ENCODE measurements around the gene PGAM5.

Gene PGAM5

DNA sequence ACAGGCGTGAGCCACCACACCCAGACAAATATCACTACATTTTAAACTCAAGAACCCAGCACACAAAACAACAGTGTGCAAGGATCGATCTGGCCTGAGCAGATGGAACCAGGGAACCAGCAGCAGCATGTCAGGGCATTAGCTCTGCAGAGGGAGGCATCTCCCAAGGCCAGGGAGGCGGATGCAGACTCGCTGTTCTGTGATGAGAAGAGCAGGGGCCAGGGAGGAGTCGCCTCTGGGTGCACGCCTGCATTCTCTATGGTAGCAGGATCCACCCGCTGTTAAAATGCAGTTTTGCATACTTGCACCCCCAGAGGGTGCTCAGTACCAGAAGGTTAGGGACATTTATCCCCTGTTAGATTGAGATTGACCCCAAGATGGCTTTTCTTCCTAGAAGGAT is 17.9 kb downstream of the PGAM5 start:
- TF ChIP-seq, protein P1, sequence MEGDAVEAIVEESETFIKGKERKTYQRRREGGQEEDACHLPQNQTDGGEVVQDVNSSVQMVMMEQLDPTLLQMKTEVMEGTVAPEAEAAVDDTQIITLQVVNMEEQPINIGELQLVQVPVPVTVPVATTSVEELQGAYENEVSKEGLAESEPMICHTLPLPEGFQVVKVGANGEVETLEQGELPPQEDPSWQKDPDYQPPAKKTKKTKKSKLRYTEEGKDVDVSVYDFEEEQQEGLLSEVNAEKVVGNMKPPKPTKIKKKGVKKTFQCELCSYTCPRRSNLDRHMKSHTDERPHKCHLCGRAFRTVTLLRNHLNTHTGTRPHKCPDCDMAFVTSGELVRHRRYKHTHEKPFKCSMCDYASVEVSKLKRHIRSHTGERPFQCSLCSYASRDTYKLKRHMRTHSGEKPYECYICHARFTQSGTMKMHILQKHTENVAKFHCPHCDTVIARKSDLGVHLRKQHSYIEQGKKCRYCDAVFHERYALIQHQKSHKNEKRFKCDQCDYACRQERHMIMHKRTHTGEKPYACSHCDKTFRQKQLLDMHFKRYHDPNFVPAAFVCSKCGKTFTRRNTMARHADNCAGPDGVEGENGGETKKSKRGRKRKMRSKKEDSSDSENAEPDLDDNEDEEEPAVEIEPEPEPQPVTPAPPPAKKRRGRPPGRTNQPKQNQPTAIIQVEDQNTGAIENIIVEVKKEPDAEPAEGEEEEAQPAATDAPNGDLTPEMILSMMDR (IDR thresholded peaks at IDR 0.05), result no peak
- TF ChIP-seq ZFX (IDR thresholded peaks at IDR 0.05; ENCODE audit: borderline replicate concordance), result no peak
- H3K27ac ChIP-seq, result 0 out of 2 replicates have a peak overlapping the region, but pooled peaks have one; percentile 5

DNA sequence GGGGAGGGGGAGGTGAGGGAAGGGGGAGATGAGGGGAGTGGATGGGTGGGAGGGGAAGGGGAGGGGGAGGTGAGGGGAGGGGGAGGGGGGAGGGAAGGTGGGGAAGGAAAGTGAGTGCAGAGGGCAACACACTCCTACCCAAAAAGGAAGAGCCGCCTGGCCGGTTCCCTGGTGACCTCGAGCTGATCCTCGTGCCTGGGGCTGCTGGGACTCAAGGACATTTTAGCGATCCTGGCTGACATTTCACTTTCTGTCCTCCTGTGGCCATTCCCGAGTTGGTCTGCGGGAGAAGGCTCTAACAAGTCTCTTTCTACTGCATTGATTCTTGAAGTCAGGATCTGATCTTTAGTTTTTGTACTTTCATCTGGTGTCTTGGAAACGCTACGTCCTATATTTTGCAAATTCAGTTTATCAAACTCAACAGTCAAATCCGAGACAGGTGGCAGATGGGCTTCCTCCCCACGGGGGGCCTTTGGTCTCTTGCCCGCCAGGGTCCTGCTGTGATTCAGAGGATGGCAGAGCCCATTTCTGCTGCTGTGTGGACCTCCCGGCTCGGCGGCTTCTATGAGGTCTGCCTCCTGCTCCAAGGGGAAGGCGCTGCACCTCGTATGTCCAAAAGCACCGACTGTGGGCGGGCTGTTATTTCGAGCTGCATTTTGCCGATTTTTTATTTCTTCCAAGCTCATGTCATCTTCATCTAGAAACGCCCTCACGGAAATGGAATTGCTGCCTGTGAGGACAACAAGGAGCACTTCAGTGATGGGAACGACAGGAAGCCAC is 19.1 kb downstream of the PGAM5 start:
- no peak overlapping the region for H3K27ac ChIP-seq
- no peak for TF ChIP-seq ZFX (IDR thresholded peaks at IDR 0.05; ENCODE audit: borderline replicate concordance)
- TF ChIP-seq, protein P1 (IDR thresholded peaks at IDR 0.05), result no peak

DNA sequence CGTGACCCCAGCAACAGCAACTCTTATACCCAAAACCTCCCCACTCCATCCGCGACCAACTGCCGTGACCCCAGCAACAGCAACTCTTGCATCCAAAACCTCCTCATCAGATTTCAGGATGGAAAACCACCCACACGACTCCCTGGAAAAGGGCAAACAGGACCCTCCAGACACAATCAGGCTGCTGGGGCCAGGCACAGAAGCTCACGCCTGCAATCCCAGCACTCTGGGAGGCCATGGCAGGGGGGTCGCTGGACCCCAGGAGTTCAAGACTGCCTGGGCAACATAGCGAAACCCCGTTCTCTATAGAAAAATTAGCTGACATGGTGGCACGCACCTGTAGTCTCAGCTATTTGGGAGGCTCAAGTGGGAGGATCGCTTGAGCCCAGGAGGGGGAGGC is 19.7 kb downstream of the PGAM5 start:
- TF ChIP-seq ZFX (IDR thresholded peaks at IDR 0.05; ENCODE audit: borderline replicate concordance), result no peak
- TF ChIP-seq, protein P1 (IDR thresholded peaks at IDR 0.05), result no peak
- no peak overlapping the region for H3K27ac ChIP-seq

DNA sequence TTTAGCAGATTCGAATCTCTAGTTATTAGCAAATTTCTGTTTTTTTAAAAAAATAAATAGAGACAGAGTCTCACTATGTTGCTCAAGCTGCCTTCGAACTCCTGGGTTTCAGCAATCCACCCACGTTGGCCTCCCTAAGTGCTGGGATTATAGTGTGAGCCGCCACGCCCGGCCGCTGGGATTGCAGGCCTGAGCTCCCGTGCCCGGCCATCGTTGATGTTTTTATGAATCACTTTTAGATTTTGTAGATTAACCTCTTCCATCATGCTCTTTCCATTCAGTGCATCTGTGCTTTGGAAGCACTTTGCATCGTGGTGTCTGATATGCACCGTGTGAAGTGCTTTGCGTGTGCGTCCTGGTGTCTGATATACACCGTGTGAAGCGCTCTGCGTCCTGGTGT is 20.9 kb downstream of the PGAM5 start:
- TF ChIP-seq ZFX (IDR thresholded peaks at IDR 0.05; ENCODE audit: borderline replicate concordance), result no peak
- TF ChIP-seq, protein P1 (IDR thresholded peaks at IDR 0.05), result no peak
- peak overlapping the region; percentile 5; the same call in 1 of the 2 replicates for H3K27ac ChIP-seq

DNA sequence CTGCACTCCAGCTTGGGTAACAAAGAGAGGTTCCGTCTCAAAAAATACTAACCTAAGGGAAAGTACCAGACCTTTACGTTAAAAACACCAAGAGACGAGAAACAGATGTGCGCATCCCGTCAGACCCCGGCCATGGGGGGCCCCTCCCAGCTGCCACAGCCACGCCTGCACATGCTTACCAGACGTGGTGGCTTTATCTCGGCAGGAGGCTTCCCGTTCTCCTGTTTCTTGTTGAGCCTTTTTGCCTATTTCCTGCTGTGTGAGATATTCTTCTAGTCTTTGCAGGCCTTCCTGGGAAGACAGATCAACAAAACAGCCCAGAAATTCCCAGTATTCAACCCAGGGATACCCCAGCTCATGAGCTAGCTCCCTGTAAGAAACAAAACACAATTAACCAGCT is 23.6 kb downstream of the PGAM5 start:
- peak overlapping the region; percentile 8; the same call in 1 of the 2 replicates for H3K27ac ChIP-seq
- TF ChIP-seq, protein P1 (IDR thresholded peaks at IDR 0.05), result no peak
- TF ChIP-seq ZFX (IDR thresholded peaks at IDR 0.05; ENCODE audit: borderline replicate concordance), result no peak

DNA sequence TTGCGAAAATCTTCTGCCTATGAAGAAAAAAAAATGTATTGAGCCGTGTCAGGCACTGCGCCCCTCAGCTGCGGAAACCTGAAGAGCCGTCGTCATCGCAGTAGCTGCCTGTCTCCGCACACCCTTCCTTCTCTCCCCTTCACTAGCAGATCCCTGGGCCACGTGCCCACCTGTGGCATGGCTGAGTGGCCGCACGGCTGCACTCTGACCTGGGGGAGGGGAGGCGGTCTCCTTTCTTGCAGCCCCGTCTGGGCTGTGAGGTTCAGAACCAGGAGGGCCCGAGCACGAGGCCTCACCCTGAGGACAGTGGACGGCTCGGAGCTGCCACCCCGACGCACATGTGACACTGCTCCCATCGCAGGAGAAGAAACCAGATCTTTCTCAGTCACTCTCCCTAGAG is 24.9 kb downstream of the PGAM5 start:
- H3K27ac ChIP-seq, result peak overlapping the region; percentile 8; the same call in 1 of the 2 replicates
- TF ChIP-seq, protein P1 (IDR thresholded peaks at IDR 0.05), result no peak
- no peak for TF ChIP-seq ZFX (IDR thresholded peaks at IDR 0.05; ENCODE audit: borderline replicate concordance)

DNA sequence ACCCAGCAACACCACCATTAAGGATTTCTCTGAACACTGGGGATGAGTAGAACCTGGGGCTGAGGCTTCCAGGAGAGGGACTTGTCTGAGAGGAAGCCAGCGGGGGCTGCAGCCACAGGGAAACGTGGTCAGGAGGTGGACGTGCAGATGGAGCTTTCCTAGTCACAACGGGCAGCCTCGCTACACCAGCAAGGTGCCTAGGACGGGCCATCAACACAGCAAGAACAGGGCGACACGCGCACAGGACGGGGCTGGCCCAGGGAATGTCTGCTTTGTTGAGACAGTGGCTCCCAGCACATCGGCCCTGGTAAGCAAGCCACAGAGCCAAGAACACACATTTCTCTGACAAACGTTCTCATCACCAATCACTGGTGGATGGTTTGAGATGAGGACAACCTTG is 25.7 kb downstream of the PGAM5 start:
- no peak for TF ChIP-seq ZFX (IDR thresholded peaks at IDR 0.05; ENCODE audit: borderline replicate concordance)
- TF ChIP-seq, protein P1 (IDR thresholded peaks at IDR 0.05), result no peak
- H3K27ac ChIP-seq, result no peak overlapping the region
